GM10266 (cell line): ENCODE measurements around the gene TMEM154.

ENCODE experiments used
- DNase-seq: peaks from one replicate; pipeline ENCODE4 v3.0.0; 2012; ENCODE audit errors: extremely low spot score
- CTCF ChIP-seq: IDR thresholded peaks from 2 replicates; pipeline ENCODE4 v1.5.1; 2012; ENCODE audit warnings: mild to moderate bottlenecking, low read depth; ENCODE audit not compliant: control insufficient read depth, insufficient read depth; ENCODE audit errors: missing control alignments

TMEM154 gene

GRCh38 chr4:152643153-152644035 lies 36.4 kb downstream of the TMEM154 start:
- DNase-seq: peak; percentile 75
- no peak for TF ChIP-seq CTCF

GRCh38 chr4:152640058-152640921 lies 39.5 kb downstream of the TMEM154 start:
- TF ChIP-seq CTCF: peak; percentile 33
- DNase-seq: no peak

- TF ChIP-seq CTCF: no peak
- no peak for DNase-seq
These were observed 43.9 kb downstream of the TMEM154 start for GRCh38 chr4:152635851-152636250.

- no peak for TF ChIP-seq CTCF
- DNase-seq: no peak
These were observed 45.6 kb downstream of the TMEM154 start for GRCh38 chr4:152634110-152634760.

GRCh38 chr4:152633118-152633517 lies 46.7 kb downstream of the TMEM154 start:
- no peak for DNase-seq
- no peak for TF ChIP-seq CTCF

- no peak for TF ChIP-seq CTCF
- DNase-seq: no peak
These were observed 49.5 kb downstream of the TMEM154 start for GRCh38 chr4:152630324-152630723.
